Small intestine (tissue), 7 donors: ENCODE results near the gene DYNC1LI1. TPM values are rescaled to one million over a fixed set of nuclear protein-coding genes. Genes with fewer than 3 reads are reported as not detected.

ENCODE experiments used
- DNase-seq, 2 donors: peaks; one replicate each; pipeline versions ENCODE4 v3.0.0 to v3.0.0-alpha.2; 2013
- FAIRE-seq: peaks from 2 replicates; lab custom pipeline; 2012; peaks lifted over from hg19 to GRCh38; lab: Jason Lieb, UNC
- H3K27ac ChIP-seq, 3 donors: one replicate each; pipeline ENCODE4 v1.5.1; 2013; ENCODE audit warnings: low read length in 2 of 3, mild to moderate bottlenecking in 2 of 3, control low read depth in 1 of 3, inconsistent platforms in 1 of 3, low read depth in 1 of 3, moderate library complexity in 1 of 3
- H3K27me3 ChIP-seq, 3 donors: one replicate each; pipeline ENCODE4 v1.6.1; 2013; ENCODE audit warnings: low read length in 3 of 3, inconsistent platforms in 1 of 3; ENCODE audit not compliant: control insufficient read depth in 3 of 3, insufficient read depth in 3 of 3
- H3K36me3 ChIP-seq, 3 donors: one replicate each; pipeline ENCODE4 v1.6.1; 2013; ENCODE audit warnings: low read length in 3 of 3, inconsistent platforms in 1 of 3, low read depth in 1 of 3, mild to moderate bottlenecking in 1 of 3, moderate library complexity in 1 of 3; ENCODE audit not compliant: control insufficient read depth in 3 of 3, insufficient read depth in 2 of 3
- H3K4me1 ChIP-seq, 3 donors: one replicate each; pipeline ENCODE4 v1.6.1; 2013; ENCODE audit warnings: low read length in 2 of 3, inconsistent platforms in 1 of 3, low read depth in 1 of 3, mild to moderate bottlenecking in 1 of 3, moderate library complexity in 1 of 3; ENCODE audit not compliant: control insufficient read depth in 3 of 3, insufficient read depth in 2 of 3
- H3K4me3 ChIP-seq, 3 donors: one replicate each; pipeline ENCODE4 v1.5.1; 2013; ENCODE audit warnings: low read length in 3 of 3, control low read depth in 1 of 3, inconsistent platforms in 1 of 3, low read depth in 1 of 3, mild to moderate bottlenecking in 1 of 3, moderate library complexity in 1 of 3
- H3K9me3 ChIP-seq, 2 donors: one replicate each; pipeline ENCODE4 v1.6.1; 2013; ENCODE audit warnings: low read depth in 1 of 2, low read length in 1 of 2; ENCODE audit not compliant: control insufficient read depth in 2 of 2, insufficient read depth in 1 of 2
- WGBS, 3 donors: extraction: QIAGEN DNeasy Blood & Tissue Kit; methylation state at CpG; one replicate each; pipeline ENCODE4 v1.1.7; 2013; 5-methylcytosine and 5-hydroxymethylcytosine counted together
- polyA plus RNA-seq, 4 donors: library from polyadenylated mRNA; stranded (reverse) in 3 of 4; unstranded in 1 of 4; fragments of 200-250 nt in 3 of 4; fragments of 120-200 nt in 1 of 4; gene quantifications; one replicate each; pipeline versions ENCODE4 v1.2.1 to v1.2.3, GENCODE V29; 2013
- donor health status: healthy with polysubstance abuse.
- donor health status: control.
- donor health status: control.
- donor health status: Bipolar disorder and iron deficiency.
- donor health status: healthy.

Gene DYNC1LI1
- polyA plus RNA-seq, 4 donors, result 20.2 to 39.3 (median 26.4) TPM

- FAIRE-seq (no peak), DNase-seq (no peak)
- H3K4me3 ChIP-seq, result no peak overlapping the region
- no peaks in the 10 kb centered on the region for H3K27me3 ChIP-seq
- no peaks in the 10 kb centered on the region for H3K9me3 ChIP-seq
- H3K4me1 ChIP-seq, result peaks cover 2 to 17% (median 5%) of the 10 kb centered on the region in 3 donors
- WGBS, 3 donors, result 79 to 98% (median 92%) methylated on average over 2 of the region's 2 CpGs
- no peak overlapping the region for H3K27ac ChIP-seq
- H3K36me3 ChIP-seq, result no peaks in the 10 kb centered on the region
Observed at GRCh38 chr3:32595323-32595722, 24.7 kb upstream of the DYNC1LI1 start.

GRCh38 chr3:32593903-32594525 is 23.4 kb upstream of the DYNC1LI1 start:
- H3K4me1 ChIP-seq, result peaks cover 2 to 17% (median 5%) of the 10 kb centered on the region in 3 donors
- no peak for FAIRE-seq
- WGBS, 3 donors, result 73 to 77% (median 76%) methylated on average over 4 of the region's 4 CpGs
- H3K27me3 ChIP-seq, result no peaks in the 10 kb centered on the region
- no peak for DNase-seq
- H3K27ac ChIP-seq, result no peak overlapping the region
- H3K4me3 ChIP-seq, result no peak overlapping the region
- no peaks in the 10 kb centered on the region for H3K36me3 ChIP-seq
- H3K9me3 ChIP-seq, result no peaks in the 10 kb centered on the region

DNA sequence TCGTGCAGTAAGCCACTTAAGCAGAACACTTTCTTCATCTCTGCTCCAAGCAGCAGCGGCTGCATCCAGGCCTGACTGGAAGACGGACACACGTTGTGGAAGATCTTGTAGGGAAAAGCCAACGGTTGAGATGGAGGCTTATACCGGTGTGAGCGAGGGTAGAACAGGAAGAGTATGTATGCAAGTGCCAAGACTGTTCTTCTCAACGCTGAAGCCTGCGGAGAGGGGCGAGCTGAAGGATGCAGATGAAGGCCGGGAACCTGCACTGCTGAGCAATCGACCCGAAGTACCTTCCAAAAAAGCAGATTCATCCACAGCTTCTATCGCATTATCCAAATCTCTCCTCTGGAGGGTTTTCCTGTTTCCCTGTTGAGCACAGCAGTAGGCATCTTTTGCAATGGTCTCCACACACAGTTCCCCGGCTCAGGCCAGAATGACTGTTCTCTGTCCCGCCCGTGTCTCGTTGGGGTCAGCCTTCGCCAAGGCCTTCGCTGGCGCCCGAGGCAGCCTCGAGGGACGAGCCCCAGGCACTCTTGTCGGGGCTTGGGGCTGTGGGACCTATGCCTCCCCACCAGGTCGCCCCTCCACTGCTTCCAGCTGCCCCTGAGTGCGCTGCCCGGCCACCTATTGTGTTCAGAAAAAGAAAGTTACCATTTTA is 22.2 kb upstream of the DYNC1LI1 start:
- no peak for DNase-seq
- no peaks in the 10 kb centered on the region for H3K9me3 ChIP-seq
- peaks cover 2 to 15% (median 5%) of the 10 kb centered on the region in 3 donors for H3K4me1 ChIP-seq
- FAIRE-seq, result no peak
- no peak overlapping the region for H3K4me3 ChIP-seq
- no peak overlapping the region for H3K27ac ChIP-seq
- no peaks in the 10 kb centered on the region for H3K36me3 ChIP-seq
- WGBS, 3 donors, result 82 to 88% (median 82%) methylated on average over 28 of the region's 28 CpGs
- H3K27me3 ChIP-seq, result no peaks in the 10 kb centered on the region

- Histone ChIP-seq H3K9me3 (no peaks in the 10 kb centered on the region), H3K36me3 (no peaks in the 10 kb centered on the region), H3K27ac (no peak overlapping the region), H3K4me1 (peaks cover 2 to 9% (median 5%) of the 10 kb centered on the region in 3 donors), H3K4me3 (no peak overlapping the region), H3K27me3 (no peaks in the 10 kb centered on the region)
- DNase-seq (no peak), FAIRE-seq (no peak)
- 79 to 93% (median 87%) methylated on average over 2 of the region's 2 CpGs for WGBS, 3 donors
Observed at GRCh38 chr3:32592011-32592410, 21.4 kb upstream of the DYNC1LI1 start.

- 80 to 93% (median 85%) methylated on average over 4 of the region's 4 CpGs for WGBS, 3 donors
- H3K36me3 ChIP-seq, result no peaks in the 10 kb centered on the region
- no peak overlapping the region for H3K27ac ChIP-seq
- H3K27me3 ChIP-seq, result no peaks in the 10 kb centered on the region
- no peak overlapping the region for H3K4me3 ChIP-seq
- H3K9me3 ChIP-seq, result no peaks in the 10 kb centered on the region
- DNase-seq (no peak), FAIRE-seq (no peak)
- peaks cover 0 to 3% (median 0%) of the 10 kb centered on the region in 3 donors for H3K4me1 ChIP-seq
Observed at GRCh38 chr3:32591186-32591585, 20.5 kb upstream of the DYNC1LI1 start.

GRCh38 chr3:32586356-32586755 is 15.7 kb upstream of the DYNC1LI1 start:
- Histone ChIP-seq H3K9me3 (no peaks in the 10 kb centered on the region), H3K27me3 (no peaks in the 10 kb centered on the region), H3K27ac (no peak overlapping the region), H3K4me1 (peaks cover 0 to 3% (median 0%) of the 10 kb centered on the region in 3 donors), H3K4me3 (no peak overlapping the region), H3K36me3 (no peaks in the 10 kb centered on the region)
- WGBS, 3 donors, result 93 to 99% (median 95%) methylated on average over 3 of the region's 3 CpGs
- FAIRE-seq (no peak), DNase-seq (no peak)

DNA sequence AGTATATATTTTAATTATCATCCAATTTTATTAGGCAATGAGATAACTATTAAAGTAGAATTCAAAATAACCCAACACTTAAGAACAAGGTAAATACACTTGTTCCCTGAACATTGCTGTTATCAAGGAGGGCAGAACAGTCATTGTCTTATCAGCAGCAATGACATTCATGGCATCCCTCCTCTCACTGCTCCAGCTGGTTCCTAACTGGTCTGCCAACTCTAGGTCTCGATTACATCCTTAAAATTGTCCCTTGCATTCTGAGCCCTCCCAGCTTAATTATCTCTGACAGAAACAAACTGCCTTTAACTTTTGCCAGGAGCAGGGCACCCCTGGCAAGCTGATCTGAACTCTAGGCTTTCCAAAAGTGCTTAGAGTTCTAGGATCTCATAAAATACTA is 14.0 kb upstream of the DYNC1LI1 start:
- Histone ChIP-seq H3K9me3 (no peaks in the 10 kb centered on the region), H3K4me3 (no peak overlapping the region), H3K27me3 (no peaks in the 10 kb centered on the region), H3K27ac (no peak overlapping the region), H3K36me3 (no peaks in the 10 kb centered on the region), H3K4me1 (no peaks in the 10 kb centered on the region)
- WGBS, 3 donors, result 9 to 41% (median 33%) methylated on average over 1 of the region's 1 CpG
- FAIRE-seq (no peak), DNase-seq (no peak)

DNA sequence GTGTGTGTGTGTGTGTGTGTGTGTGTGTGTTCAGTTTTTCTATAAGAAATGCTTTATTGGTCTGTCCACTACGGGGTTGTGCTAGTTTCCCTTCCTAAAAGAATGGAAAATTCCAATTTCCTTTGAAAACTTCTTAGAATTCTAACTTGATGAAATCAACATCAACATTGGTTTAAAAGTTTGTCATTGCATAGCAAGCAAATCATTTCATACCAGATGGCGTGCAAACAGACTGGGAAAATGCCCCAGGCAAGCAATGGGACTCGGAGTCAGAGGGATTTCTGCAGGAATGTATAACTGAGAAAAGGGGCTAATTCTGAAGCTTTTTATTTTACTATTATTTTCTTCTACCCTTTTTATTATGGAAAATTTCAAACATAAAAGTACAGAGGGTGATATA is 13.1 kb upstream of the DYNC1LI1 start:
- H3K27me3 ChIP-seq, result no peaks in the 10 kb centered on the region
- no peaks in the 10 kb centered on the region for H3K9me3 ChIP-seq
- DNase-seq, result no peak
- H3K4me1 ChIP-seq, result no peaks in the 10 kb centered on the region
- no peak for FAIRE-seq
- H3K27ac ChIP-seq, result no peak overlapping the region
- H3K36me3 ChIP-seq, result no peaks in the 10 kb centered on the region
- H3K4me3 ChIP-seq, result no peak overlapping the region
- WGBS, 3 donors, result 87 to 96% (median 91%) methylated on average over 3 of the region's 3 CpGs
